GM18867 (cell line): ENCODE results near the gene ZFAND6.
"Not testable (repeated sequence)": the region's sequence is repeated elsewhere in the genome, so short reads cannot be mapped to it uniquely, and the experiment has no call there.

Experiments
- ATAC-seq: cut with Tn5 transposase; IDR thresholded peaks from one replicate; pipeline ENCODE4 v1.9.1; 2021; ENCODE audit warnings: mild to moderate bottlenecking, moderate library complexity; ENCODE audit not compliant: unreplicated experiment

The ZFAND6 gene

GRCh38 chr15:80095511-80095910, 36.0 kb downstream of the ZFAND6 start:
- no peak for ATAC-seq

- ATAC-seq = no peak
Measured at GRCh38 chr15:80095969-80096368, 36.5 kb downstream of the ZFAND6 start.

GRCh38 chr15:80098341-80098740, 38.9 kb downstream of the ZFAND6 start:
- ATAC-seq = no peak

GRCh38 chr15:80099241-80099640, 39.8 kb downstream of the ZFAND6 start:
- ATAC-seq = peak; percentile 42

GRCh38 chr15:80099662-80100061, 40.2 kb downstream of the ZFAND6 start:
- ATAC-seq = peak; percentile 80

- no peak for ATAC-seq
Measured at GRCh38 chr15:80100247-80100646, 40.8 kb downstream of the ZFAND6 start.

- no peak for ATAC-seq
Measured at GRCh38 chr15:80105193-80105592, 45.7 kb downstream of the ZFAND6 start.

GRCh38 chr15:80105595-80105994, 46.1 kb downstream of the ZFAND6 start:
- ATAC-seq = no peak

- ATAC-seq = no peak
Measured at GRCh38 chr15:80106051-80106450, 46.6 kb downstream of the ZFAND6 start.

- no peak for ATAC-seq
Measured at GRCh38 chr15:80107204-80107603, 47.7 kb downstream of the ZFAND6 start.

GRCh38 chr15:80107774-80108173, 48.3 kb downstream of the ZFAND6 start:
- ATAC-seq = no peak

GRCh38 chr15:80109388-80109787, 49.9 kb downstream of the ZFAND6 start:
- no peak for ATAC-seq

- ATAC-seq = no peak
Measured at GRCh38 chr15:80110920-80111319, 51.4 kb downstream of the ZFAND6 start.

GRCh38 chr15:80114114-80114513, 54.6 kb downstream of the ZFAND6 start:
- ATAC-seq = no peak

GRCh38 chr15:80115021-80115420, 55.5 kb downstream of the ZFAND6 start:
- ATAC-seq = no peak

GRCh38 chr15:80118956-80119355, 59.5 kb downstream of the ZFAND6 start:
- no peak for ATAC-seq

- no peak for ATAC-seq
Measured at GRCh38 chr15:80120636-80121035, 61.2 kb downstream of the ZFAND6 start.

- no peak for ATAC-seq
Measured at GRCh38 chr15:80121546-80121945, 62.1 kb downstream of the ZFAND6 start.

- ATAC-seq = no peak
Measured at GRCh38 chr15:80123034-80123433, 63.6 kb downstream of the ZFAND6 start.

- not testable (repeated sequence) for ATAC-seq
Measured at GRCh38 chr15:80127253-80127652, 67.8 kb downstream of the ZFAND6 start.

- no peak for ATAC-seq
Measured at GRCh38 chr15:80127911-80128310, 68.4 kb downstream of the ZFAND6 start.

- no peak for ATAC-seq
Measured at GRCh38 chr15:80132382-80132781, 72.9 kb downstream of the ZFAND6 start.

GRCh38 chr15:80136854-80137253, 77.4 kb downstream of the ZFAND6 start:
- no peak for ATAC-seq

GRCh38 chr15:80138961-80139360, 79.5 kb downstream of the ZFAND6 start:
- no peak for ATAC-seq
